ENCODE results near the gene DNAJB1. TPM values are rescaled to one million over a fixed set of nuclear protein-coding genes. Genes with fewer than 3 reads are reported as not detected.
"Not testable (repeated sequence)": the region's sequence is repeated elsewhere in the genome, so short reads cannot be mapped to it uniquely, and the experiment has no call there.

The DNAJB1 gene
- total RNA-seq, 4 donors from 2014 or later, result 12.3 to 27.3 (median 16.6) TPM

DNA sequence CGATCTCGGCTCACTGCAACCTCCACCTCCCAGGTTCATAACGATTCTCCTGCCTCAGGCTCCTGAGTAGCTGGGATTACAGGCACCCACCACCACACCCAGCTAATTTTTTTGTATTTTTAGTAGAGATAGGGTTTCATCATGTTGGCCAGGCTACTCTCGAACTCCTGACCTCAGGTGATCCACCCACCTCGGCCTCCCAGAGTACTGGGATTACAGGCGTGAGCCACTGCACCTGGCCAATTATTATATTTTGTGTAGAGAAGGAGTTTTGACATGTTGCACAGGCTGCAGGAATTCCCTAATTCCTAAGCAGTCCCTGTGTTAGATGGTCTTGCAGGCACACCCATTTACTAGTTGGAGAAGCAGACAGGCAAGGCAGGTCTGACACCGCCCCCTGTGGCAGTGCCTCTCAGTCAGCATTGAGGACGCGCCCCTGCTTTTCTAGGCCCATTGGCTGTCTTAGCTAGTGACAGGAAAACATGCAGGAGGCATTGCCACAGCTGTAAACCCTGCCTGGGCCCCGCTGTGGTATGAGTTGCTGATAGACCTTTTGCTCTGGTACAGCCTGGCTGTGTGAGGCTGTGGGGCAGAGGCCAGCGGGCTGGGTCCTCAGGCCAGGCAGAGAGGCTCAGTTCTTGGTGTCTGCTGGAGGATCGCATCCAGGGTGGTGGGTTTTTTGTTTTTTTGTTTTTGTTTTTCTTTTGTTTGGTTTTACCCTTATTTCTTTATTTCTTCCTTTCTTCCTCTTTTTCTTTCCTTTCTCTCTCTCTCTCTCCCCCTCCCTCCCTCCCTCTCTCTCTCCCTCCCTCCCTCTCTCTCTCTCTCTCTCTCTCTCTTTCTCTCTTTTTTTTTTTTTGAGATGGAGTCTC, 33.2 kb upstream of the DNAJB1 start:
- H3K27me3 ChIP-seq; intact Hi-C loops (cut with DNase I; ENCODE audit: low total_unique reads): not testable (repeated sequence)
- H3K27ac ChIP-seq, result peak overlapping the region; percentile 98 to 100 (median 99)

DNA sequence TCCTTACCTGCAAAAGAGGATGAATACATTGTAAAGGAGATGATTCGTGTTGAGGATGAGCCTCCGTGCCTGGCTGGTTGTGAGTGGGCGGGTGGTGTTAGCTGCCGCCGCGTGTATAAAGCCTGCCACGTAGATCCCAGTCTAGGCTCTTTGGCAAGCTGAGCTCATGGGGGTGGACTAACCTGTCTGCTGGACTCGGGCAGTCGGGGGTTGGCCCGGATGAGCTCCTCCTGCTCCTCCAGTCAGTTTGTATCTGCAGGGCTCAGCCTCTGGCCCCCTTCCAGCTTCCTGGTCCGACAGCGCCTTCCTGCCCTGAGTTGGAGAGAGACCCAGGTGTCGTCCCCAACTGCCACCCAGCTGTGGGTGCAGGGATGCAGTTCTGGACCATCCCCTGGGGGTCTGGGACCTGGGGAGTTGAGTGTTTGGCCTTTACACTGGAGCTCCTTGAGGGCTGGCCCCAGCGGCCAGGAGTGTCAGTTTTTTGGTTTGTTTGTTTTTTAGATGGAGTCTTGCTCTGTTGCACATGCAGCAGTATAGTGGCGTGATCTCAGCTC, 32.1 kb upstream of the DNAJB1 start:
- H3K4me1 ChIP-seq, result peaks cover 50 to 73% of the 10 kb centered on the region in 2 donors
- H3K27me3 ChIP-seq, result no peaks in the 10 kb centered on the region
- in situ Hi-C loops (cut with MboI; ENCODE audit: low sequenced_read_pairs in 4 of 4) (no loop called here), intact Hi-C loops (cut with DNase I; ENCODE audit: low total_unique reads) (no loop called here)
- no peak for ATAC-seq
- H3K9me3 ChIP-seq, result no peaks in the 10 kb centered on the region
- H3K4me3 ChIP-seq, result no peak overlapping the region
- DNase-seq, result no peak
- TF ChIP-seq, protein P1, sequence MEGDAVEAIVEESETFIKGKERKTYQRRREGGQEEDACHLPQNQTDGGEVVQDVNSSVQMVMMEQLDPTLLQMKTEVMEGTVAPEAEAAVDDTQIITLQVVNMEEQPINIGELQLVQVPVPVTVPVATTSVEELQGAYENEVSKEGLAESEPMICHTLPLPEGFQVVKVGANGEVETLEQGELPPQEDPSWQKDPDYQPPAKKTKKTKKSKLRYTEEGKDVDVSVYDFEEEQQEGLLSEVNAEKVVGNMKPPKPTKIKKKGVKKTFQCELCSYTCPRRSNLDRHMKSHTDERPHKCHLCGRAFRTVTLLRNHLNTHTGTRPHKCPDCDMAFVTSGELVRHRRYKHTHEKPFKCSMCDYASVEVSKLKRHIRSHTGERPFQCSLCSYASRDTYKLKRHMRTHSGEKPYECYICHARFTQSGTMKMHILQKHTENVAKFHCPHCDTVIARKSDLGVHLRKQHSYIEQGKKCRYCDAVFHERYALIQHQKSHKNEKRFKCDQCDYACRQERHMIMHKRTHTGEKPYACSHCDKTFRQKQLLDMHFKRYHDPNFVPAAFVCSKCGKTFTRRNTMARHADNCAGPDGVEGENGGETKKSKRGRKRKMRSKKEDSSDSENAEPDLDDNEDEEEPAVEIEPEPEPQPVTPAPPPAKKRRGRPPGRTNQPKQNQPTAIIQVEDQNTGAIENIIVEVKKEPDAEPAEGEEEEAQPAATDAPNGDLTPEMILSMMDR (IDR thresholded peaks at IDR 0.05 in 4 of 5, conservative IDR thresholded peaks at IDR 0.05 in 1 of 5), result no peak
- TF ChIP-seq POLR2A (IDR thresholded peaks at IDR 0.05), result no peak
- H3K36me3 ChIP-seq, result no peaks in the 10 kb centered on the region
- H3K27ac ChIP-seq, result peak overlapping the region; percentile 98 to 100 (median 99)

More for the DNA sequence above, 33.2 kb upstream of the DNAJB1 start:
- peaks cover 44 to 69% of the 10 kb centered on the region in 2 donors for H3K4me1 ChIP-seq
- H3K4me3 ChIP-seq; H3K36me3 ChIP-seq; H3K9me3 ChIP-seq; in situ Hi-C loops (cut with MboI; ENCODE audit: low sequenced_read_pairs in 4 of 4): not testable (repeated sequence)
- ATAC-seq, result peak in 1 of 2 donors; percentile 17
- TF ChIP-seq, protein P1 (IDR thresholded peaks at IDR 0.05 in 4 of 5, conservative IDR thresholded peaks at IDR 0.05 in 1 of 5), result peak in 2 of 5 experiments; percentile 6 to 20
- peak in 1 of 2 donors; percentile 45 for DNase-seq

- no peaks in the 10 kb centered on the region for H3K27me3 ChIP-seq
- H3K4me1 ChIP-seq, result peaks cover 30 to 58% of the 10 kb centered on the region in 2 donors
- H3K36me3 ChIP-seq, result no peaks in the 10 kb centered on the region
- ATAC-seq, result peak; percentile 61 to 62
- intact Hi-C loops (cut with DNase I; ENCODE audit: low total_unique reads) (no loop called here), in situ Hi-C loops (cut with MboI; ENCODE audit: low sequenced_read_pairs in 4 of 4) (no loop called here)
- TF ChIP-seq POLR2A (IDR thresholded peaks at IDR 0.05), result peak in 1 of 2 donors; percentile 4
- TF ChIP-seq, protein P1 (IDR thresholded peaks at IDR 0.05 in 4 of 5, conservative IDR thresholded peaks at IDR 0.05 in 1 of 5), result no peak
- DNase-seq, result no peak
- H3K9me3 ChIP-seq, result no peaks in the 10 kb centered on the region
- H3K27ac ChIP-seq, result peak overlapping the region; percentile 85 to 99 (median 94)
- H3K4me3 ChIP-seq, result peak overlapping the region; percentile 25 to 50 (median 30)
These were observed 27.5 kb upstream of the DNAJB1 start for GRCh38 chr19:14545716-14546082.

GRCh38 chr19:14544977-14545715, 26.9 kb upstream of the DNAJB1 start:
- Histone ChIP-seq H3K4me3 (peak overlapping the region; percentile 25 to 50 (median 30)), H3K27me3 (no peaks in the 10 kb centered on the region), H3K9me3 (no peaks in the 10 kb centered on the region), H3K4me1 (peaks cover 24 to 52% of the 10 kb centered on the region in 2 donors), H3K27ac (peak overlapping the region; percentile 85 to 99 (median 94)), H3K36me3 (no peaks in the 10 kb centered on the region)
- peak; percentile 23 to 51 for TF ChIP-seq POLR2A (IDR thresholded peaks at IDR 0.05)
- TF ChIP-seq, protein P1 (IDR thresholded peaks at IDR 0.05 in 4 of 5, conservative IDR thresholded peaks at IDR 0.05 in 1 of 5), result no peak
- intact Hi-C loops (cut with DNase I; ENCODE audit: low total_unique reads) (no loop called here), in situ Hi-C loops (cut with MboI; ENCODE audit: low sequenced_read_pairs in 4 of 4) (no loop called here)
- DNase-seq (peak; percentile 94 to 99), ATAC-seq (peak; percentile 94 to 95)
